SK-N-SH treated with all-trans-retinoic acid at 6 μM for 48 hours (cell line): ENCODE data around the gene BPIFA1.

Source experiments
- ATAC-seq: fragments of 200-7000 bp; cut with Tn5 transposase; 3 replicates; pipeline ENCODE4 v1.9.1; 2020; ENCODE audit warnings: mild to moderate bottlenecking, moderate library complexity
- ARNTL ChIP-seq: fragments of 450-650 bp; formaldehyde crosslinking; IDR thresholded peaks from 2 replicates; pipeline ENCODE4 v1.5.0; 2020; ENCODE audit warnings: low read depth, mild to moderate bottlenecking, moderate library complexity, borderline replicate concordance
- BACH2 ChIP-seq: fragments of 250-450 bp; sonication (Bioruptor Pico); IDR thresholded peaks from 2 replicates; pipeline ENCODE4 v1.9.0; 2021; ENCODE audit warnings: mild to moderate bottlenecking, borderline replicate concordance
- CSDC2 ChIP-seq: fragments of 250-450 bp; sonication (Bioruptor Pico); IDR thresholded peaks from 2 replicates; pipeline ENCODE4 v1.5.0; 2020; ENCODE audit warnings: mild to moderate bottlenecking, moderate library complexity
- ESRRG ChIP-seq: fragments of 250-450 bp; sonication (Bioruptor Pico); IDR thresholded peaks from 2 replicates; pipeline ENCODE4 v1.6.1; 2021; ENCODE audit warnings: mild to moderate bottlenecking
- GLIS3 ChIP-seq: fragments of 250-450 bp; sonication (Bioruptor Pico); IDR thresholded peaks from 2 replicates; pipeline ENCODE4 v1.5.0; 2020; ENCODE audit warnings: mild to moderate bottlenecking, moderate library complexity
- ISL1 ChIP-seq: fragments of 250-450 bp; sonication (Bioruptor Pico); IDR thresholded peaks from 2 replicates; pipeline ENCODE4 v2.1.2; 2022; ENCODE audit warnings: mild to moderate bottlenecking, moderate library complexity
- OSR1 ChIP-seq: fragments of 250-450 bp; sonication (Bioruptor Pico); IDR thresholded peaks from 2 replicates; pipeline ENCODE4 v1.8.0; 2022; ENCODE audit warnings: moderate library complexity, mild to moderate bottlenecking, inconsistent platforms
- PPARA ChIP-seq: fragments of 250-450 bp; sonication (Bioruptor Pico); IDR thresholded peaks from 2 replicates; pipeline ENCODE4 v1.5.0; 2020; ENCODE audit warnings: mild to moderate bottlenecking, borderline replicate concordance
- RARB ChIP-seq: fragments of 250-450 bp; sonication (Bioruptor Pico); IDR thresholded peaks from 2 replicates; pipeline ENCODE4 v1.8.0; 2021; ENCODE audit warnings: mild to moderate bottlenecking, moderate library complexity
- SNAI2 ChIP-seq: fragments of 250-450 bp; sonication (Bioruptor Pico); IDR thresholded peaks from 2 replicates; pipeline ENCODE4 v1.5.0; 2020; ENCODE audit warnings: mild to moderate bottlenecking, moderate library complexity
- TCF4 ChIP-seq: fragments of 250-450 bp; sonication (Bioruptor Pico); IDR thresholded peaks from 2 replicates; pipeline ENCODE4 v1.8.0; 2021; ENCODE audit warnings: mild to moderate bottlenecking, moderate library complexity, borderline replicate concordance
- TOX ChIP-seq: fragments of 250-450 bp; sonication (Bioruptor Pico); IDR thresholded peaks from 2 replicates; pipeline ENCODE4 v1.8.0; 2021; ENCODE audit warnings: mild to moderate bottlenecking, moderate library complexity, borderline replicate concordance
- TSHZ2 ChIP-seq: fragments of 250-450 bp; sonication (Bioruptor Pico); IDR thresholded peaks from 2 replicates; pipeline ENCODE4 v1.5.0; 2020; ENCODE audit warnings: mild to moderate bottlenecking, moderate library complexity
- ZFP3 ChIP-seq: fragments of 250-450 bp; sonication (Bioruptor Pico); IDR thresholded peaks from 2 replicates; pipeline ENCODE4 v1.5.0; 2020; ENCODE audit warnings: mild to moderate bottlenecking, moderate library complexity
- ZFP30 ChIP-seq: fragments of 450-650 bp; formaldehyde crosslinking; IDR thresholded peaks from 2 replicates; pipeline ENCODE4 v1.5.0; 2022; ENCODE audit warnings: mild to moderate bottlenecking, moderate library complexity
- ZNF565 ChIP-seq: fragments of 450-650 bp; formaldehyde crosslinking; conservative IDR thresholded peaks from 2 replicates; pipeline ENCODE4 v1.5.0; 2020; ENCODE audit warnings: low read depth, mild to moderate bottlenecking, moderate library complexity
- ZNF70 ChIP-seq: fragments of 450-650 bp; formaldehyde crosslinking; IDR thresholded peaks from 2 replicates; pipeline ENCODE4 v1.5.0; 2020; ENCODE audit warnings: mild to moderate bottlenecking, moderate library complexity
- TF ChIP-seq, protein P1 (sequence below): fragments of 250-450 bp; sonication (Bioruptor Pico); IDR thresholded peaks from 2 replicates; pipeline ENCODE4 v1.8.0; 2020; ENCODE audit warnings: mild to moderate bottlenecking, moderate library complexity, borderline replicate concordance
- TF ChIP-seq, protein P2 (sequence below): fragments of 250-450 bp; sonication (Bioruptor Pico); IDR thresholded peaks from 2 replicates; pipeline ENCODE4 v1.5.1; 2020; ENCODE audit warnings: low read depth, mild to moderate bottlenecking, moderate library complexity

BPIFA1 gene

DNA sequence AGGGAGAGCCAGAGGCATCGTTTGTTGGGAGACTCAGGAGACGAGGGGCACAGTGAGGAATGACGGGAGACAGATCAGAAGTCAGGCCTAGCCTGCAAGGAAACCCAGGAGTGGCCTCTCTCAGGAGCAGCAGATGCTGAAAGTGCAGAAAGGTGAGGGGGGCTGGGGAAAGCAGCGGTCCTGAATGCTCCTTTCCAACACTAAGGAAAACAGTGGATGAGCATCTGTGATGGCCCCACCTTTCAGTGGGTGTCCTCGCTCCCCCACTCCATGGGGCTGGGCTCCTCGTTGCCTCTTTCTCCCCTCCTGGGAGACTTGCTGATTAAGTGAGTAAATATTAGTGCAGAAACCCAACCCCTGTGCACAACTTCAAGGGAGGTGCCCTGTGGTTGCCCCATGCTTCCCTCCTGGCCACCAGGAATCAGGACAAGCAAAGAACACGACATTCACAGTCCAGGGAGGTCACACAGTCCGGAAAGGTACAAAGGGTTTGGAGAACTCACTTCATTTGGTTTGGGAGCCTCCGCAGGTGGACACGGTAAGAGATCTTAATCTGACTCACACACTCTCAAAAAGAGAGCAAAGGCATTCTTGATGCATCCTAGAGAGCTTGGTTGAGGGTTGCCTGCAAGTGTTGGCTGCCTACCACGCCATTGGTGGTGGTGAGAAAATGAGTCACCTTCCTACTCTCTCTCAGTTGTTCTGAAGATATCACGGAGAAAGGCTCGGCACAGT lies 37.5 kb downstream of the BPIFA1 start:
- ATAC-seq: no peak
- TF ChIP-seq ZNF565 (CRISPR knock-in tag) (no peak), OSR1 (CRISPR knock-in tag) (no peak), PPARA (CRISPR knock-in tag) (no peak), ZFP30 (CRISPR knock-in tag) (no peak), ISL1 (CRISPR knock-in tag) (no peak), ESRRG (CRISPR knock-in tag) (no peak), CSDC2 (CRISPR knock-in tag) (no peak), GLIS3 (no peak), TCF4 (CRISPR knock-in tag) (no peak), TSHZ2 (CRISPR knock-in tag) (no peak), ZFP3 (CRISPR knock-in tag) (no peak), BACH2 (CRISPR knock-in tag) (no peak), ZNF70 (CRISPR knock-in tag) (no peak), RARB (CRISPR knock-in tag) (no peak), ARNTL (no peak)
- TF ChIP-seq, protein P1, sequence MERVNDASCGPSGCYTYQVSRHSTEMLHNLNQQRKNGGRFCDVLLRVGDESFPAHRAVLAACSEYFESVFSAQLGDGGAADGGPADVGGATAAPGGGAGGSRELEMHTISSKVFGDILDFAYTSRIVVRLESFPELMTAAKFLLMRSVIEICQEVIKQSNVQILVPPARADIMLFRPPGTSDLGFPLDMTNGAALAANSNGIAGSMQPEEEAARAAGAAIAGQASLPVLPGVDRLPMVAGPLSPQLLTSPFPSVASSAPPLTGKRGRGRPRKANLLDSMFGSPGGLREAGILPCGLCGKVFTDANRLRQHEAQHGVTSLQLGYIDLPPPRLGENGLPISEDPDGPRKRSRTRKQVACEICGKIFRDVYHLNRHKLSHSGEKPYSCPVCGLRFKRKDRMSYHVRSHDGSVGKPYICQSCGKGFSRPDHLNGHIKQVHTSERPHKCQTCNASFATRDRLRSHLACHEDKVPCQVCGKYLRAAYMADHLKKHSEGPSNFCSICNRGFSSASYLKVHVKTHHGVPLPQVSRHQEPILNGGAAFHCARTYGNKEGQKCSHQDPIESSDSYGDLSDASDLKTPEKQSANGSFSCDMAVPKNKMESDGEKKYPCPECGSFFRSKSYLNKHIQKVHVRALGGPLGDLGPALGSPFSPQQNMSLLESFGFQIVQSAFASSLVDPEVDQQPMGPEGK (CRISPR knock-in tag): no peak
- TF ChIP-seq, protein P2, sequence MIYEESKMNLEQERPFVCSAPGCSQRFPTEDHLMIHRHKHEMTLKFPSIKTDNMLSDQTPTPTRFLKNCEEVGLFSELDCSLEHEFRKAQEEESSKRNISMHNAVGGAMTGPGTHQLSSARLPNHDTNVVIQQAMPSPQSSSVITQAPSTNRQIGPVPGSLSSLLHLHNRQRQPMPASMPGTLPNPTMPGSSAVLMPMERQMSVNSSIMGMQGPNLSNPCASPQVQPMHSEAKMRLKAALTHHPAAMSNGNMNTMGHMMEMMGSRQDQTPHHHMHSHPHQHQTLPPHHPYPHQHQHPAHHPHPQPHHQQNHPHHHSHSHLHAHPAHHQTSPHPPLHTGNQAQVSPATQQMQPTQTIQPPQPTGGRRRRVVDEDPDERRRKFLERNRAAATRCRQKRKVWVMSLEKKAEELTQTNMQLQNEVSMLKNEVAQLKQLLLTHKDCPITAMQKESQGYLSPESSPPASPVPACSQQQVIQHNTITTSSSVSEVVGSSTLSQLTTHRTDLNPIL (CRISPR knock-in tag): no peak
- TF ChIP-seq, all 23 proteins: peak for 0

DNA sequence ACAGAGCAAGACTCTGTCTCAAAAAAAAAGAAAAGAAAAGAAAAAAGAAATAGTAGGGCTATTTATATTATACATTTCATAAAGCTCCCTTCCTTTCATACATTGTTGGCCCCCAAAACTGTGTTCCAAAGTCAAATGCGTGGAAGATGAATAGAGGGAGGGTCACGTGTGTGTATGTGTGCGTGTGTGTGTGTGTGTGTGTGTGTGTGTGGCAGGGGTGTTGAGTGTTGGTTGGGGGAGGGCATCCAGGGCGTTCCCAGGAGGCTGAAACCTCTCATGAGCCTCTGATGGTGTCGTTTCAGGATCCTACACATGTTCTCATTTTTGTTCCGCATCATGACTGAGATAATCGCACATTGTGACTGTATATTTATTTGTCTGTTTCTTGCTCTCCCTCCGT lies 39.4 kb downstream of the BPIFA1 start:
- ATAC-seq: no peak
- no peak for TF ChIP-seq ZFP3 (CRISPR knock-in tag)
- no peak for TF ChIP-seq GLIS3
- no peak for TF ChIP-seq TCF4 (CRISPR knock-in tag)
- no peak for TF ChIP-seq BACH2 (CRISPR knock-in tag)
- TF ChIP-seq TSHZ2 (CRISPR knock-in tag): no peak
- TF ChIP-seq RARB (CRISPR knock-in tag): no peak
- no peak for TF ChIP-seq ZNF70 (CRISPR knock-in tag)
- no peak for TF ChIP-seq ZNF565 (CRISPR knock-in tag)
- TF ChIP-seq, all 23 proteins: peak for 0

DNA sequence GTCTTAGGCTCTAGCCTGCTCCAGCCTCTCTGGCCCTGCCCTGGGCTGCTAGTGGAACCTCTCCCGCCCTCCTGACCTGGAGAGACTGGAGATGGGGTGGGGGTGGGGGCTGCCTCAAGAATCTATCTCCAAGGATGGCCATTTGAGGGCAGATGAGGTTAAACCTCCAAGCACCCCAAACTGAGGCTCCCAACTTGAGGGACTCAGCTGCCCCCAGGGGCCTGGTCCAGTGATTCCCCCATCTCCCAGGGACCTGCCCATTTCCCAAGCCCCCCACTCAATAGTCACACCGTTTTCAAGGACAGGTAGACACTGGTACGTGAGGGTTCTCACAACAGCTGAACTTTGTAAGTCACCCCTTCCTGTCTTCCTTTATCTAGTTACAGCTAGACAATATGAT lies 40.1 kb downstream of the BPIFA1 start:
- ATAC-seq: no peak
- no peak for TF ChIP-seq ZFP3 (CRISPR knock-in tag)
- TF ChIP-seq, protein P1 (CRISPR knock-in tag): no peak
- TF ChIP-seq ZNF70 (CRISPR knock-in tag): no peak
- TF ChIP-seq TOX: no peak
- TF ChIP-seq GLIS3: no peak
- no peak for TF ChIP-seq SNAI2
- no peak for TF ChIP-seq ESRRG (CRISPR knock-in tag)
- no peak for TF ChIP-seq ARNTL
